Ascending aorta (tissue), 2 donors: ENCODE measurements around the gene CCDC88A. TPM values are rescaled to one million over a fixed set of nuclear protein-coding genes. Genes with fewer than 3 reads are reported as not detected.

Experiments used
- DNase-seq, 2 donors: peaks; one replicate each; pipeline ENCODE4 v3.0.0-alpha.2; 2019; ENCODE audit warnings: low spot score in 2 of 2
- H3K27ac ChIP-seq, 2 donors: fragments of 200-600 bp; sonication (generic); one replicate each; pipeline ENCODE4 v1.5.1; 2016 to 2017; ENCODE audit warnings: mild to moderate bottlenecking in 1 of 2
- H3K27me3 ChIP-seq: fragments of 200-600 bp; sonication (generic); one replicate; pipeline ENCODE4 v1.5.1; 2017
- H3K36me3 ChIP-seq, 2 donors: fragments of 200-600 bp; sonication (generic); one replicate each; pipeline ENCODE4 v1.5.1; 2016
- H3K4me1 ChIP-seq, 2 donors: fragments of 200-600 bp; sonication (generic); one replicate each; pipeline ENCODE4 v1.5.1; 2016 to 2017; ENCODE audit warnings: mild to moderate bottlenecking in 1 of 2
- H3K4me3 ChIP-seq, 2 donors: fragments of 200-600 bp; sonication (generic); one replicate each; pipeline ENCODE4 v1.5.1; 2016 to 2017; ENCODE audit warnings: mild to moderate bottlenecking in 1 of 2
- H3K9me3 ChIP-seq, 2 donors: fragments of 200-600 bp; sonication (generic); one replicate each; pipeline ENCODE4 v1.5.1; 2016
- CTCF ChIP-seq, 3 experiments: fragments of 200-600 bp in 2 of 3; fragments of 450-650 bp in 1 of 3; sonication (generic) in 2 of 3; IDR thresholded peaks; one replicate each; pipeline ENCODE4 v1.5.1; 2016 to 2019; ENCODE audit warnings: antibody characterized with exemption in 3 of 3, mild to moderate bottlenecking in 1 of 3, moderate library complexity in 1 of 3
- intact Hi-C: fragments of 100-400 bp; cut with DNase I; formaldehyde crosslinking; loops from one replicate; pipeline ENCODE4 v1.15.1; 2023
- total RNA-seq: library from RNA; depleted of rRNA; stranded (reverse); fragments of >200 nt; gene quantifications from one replicate; pipeline ENCODE4 v1.1.0, GENCODE V29; 2016

CCDC88A gene
- total RNA-seq, 1 donor from 2014 or later: 39.2 TPM

DNA sequence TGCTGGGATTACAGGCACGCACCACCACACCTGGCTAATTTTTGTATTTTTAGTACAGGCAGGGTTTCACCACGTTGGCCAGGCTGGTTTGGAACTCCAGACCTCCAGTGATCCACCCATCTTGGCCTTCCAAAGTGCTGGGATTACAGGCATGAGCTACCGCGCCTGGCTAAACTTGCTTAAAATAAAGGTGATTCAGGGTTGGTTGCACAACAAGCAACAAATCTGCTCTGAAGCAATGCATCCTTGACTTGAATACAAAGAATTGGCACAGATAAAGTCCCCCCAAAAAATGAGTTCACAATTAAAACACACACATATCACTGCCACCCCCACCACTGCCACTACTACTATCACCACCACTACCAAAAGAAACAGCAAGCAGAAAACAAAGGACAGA is 34.9 kb downstream of the CCDC88A start:
- TF ChIP-seq CTCF (IDR thresholded peaks at IDR 0.05): no peak
- H3K9me3 ChIP-seq: no peaks in the 10 kb centered on the region
- H3K27ac ChIP-seq: no peak overlapping the region
- no peak overlapping the region for H3K4me3 ChIP-seq
- H3K27me3 ChIP-seq: no peaks in the 10 kb centered on the region
- no peak for DNase-seq
- no peaks in the 10 kb centered on the region for H3K4me1 ChIP-seq
- intact Hi-C loops: no loop called here
- no peaks in the 10 kb centered on the region for H3K36me3 ChIP-seq

GRCh38 chr2:55371376-55371775 is 48.3 kb downstream of the CCDC88A start:
- Histone ChIP-seq H3K9me3 (no peaks in the 10 kb centered on the region), H3K36me3 (no peaks in the 10 kb centered on the region), H3K4me3 (no peak overlapping the region), H3K27ac (no peak overlapping the region), H3K4me1 (no peaks in the 10 kb centered on the region), H3K27me3 (no peaks in the 10 kb centered on the region)
- intact Hi-C loops: no loop called here
- TF ChIP-seq CTCF (IDR thresholded peaks at IDR 0.05): no peak
- DNase-seq: no peak

DNA sequence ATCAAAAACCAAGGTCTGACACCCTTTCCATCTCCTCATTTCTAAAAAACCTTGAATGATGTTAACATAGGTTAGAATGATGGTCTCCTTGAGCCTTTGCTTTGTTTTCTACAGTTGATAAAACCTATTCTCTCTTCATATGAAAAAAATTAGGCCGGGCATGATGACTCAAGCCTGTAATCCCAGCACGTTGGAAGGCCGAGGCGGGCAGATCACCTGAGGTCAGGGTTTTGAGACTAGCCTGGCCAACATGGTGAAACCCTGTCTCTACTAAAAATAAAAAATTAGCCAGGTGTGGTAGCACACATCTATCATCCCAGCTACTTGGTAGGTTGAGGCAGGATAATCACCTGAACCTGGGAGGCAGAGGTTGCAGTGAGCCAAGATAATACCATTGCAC is 49.4 kb downstream of the CCDC88A start:
- H3K27me3 ChIP-seq: no peaks in the 10 kb centered on the region
- TF ChIP-seq CTCF (IDR thresholded peaks at IDR 0.05): no peak
- intact Hi-C loops: no loop called here
- no peak overlapping the region for H3K4me3 ChIP-seq
- H3K9me3 ChIP-seq: no peaks in the 10 kb centered on the region
- H3K36me3 ChIP-seq: no peaks in the 10 kb centered on the region
- no peak for DNase-seq
- H3K27ac ChIP-seq: no peak overlapping the region
- peaks cover 0 to 1% of the 10 kb centered on the region in 2 donors for H3K4me1 ChIP-seq

- intact Hi-C loops: loop anchor here (10.0 kb wide), 1 partner anchor 249 kb away; the partner anchor contains the start of gene PPP4R3B
- no peak for TF ChIP-seq CTCF (IDR thresholded peaks at IDR 0.05)
- H3K4me1 ChIP-seq: peaks cover 0 to 17% of the 10 kb centered on the region in 2 donors
- no peaks in the 10 kb centered on the region for H3K36me3 ChIP-seq
- no peaks in the 10 kb centered on the region for H3K9me3 ChIP-seq
- H3K4me3 ChIP-seq: no peak overlapping the region
- H3K27ac ChIP-seq: peak overlapping the region; percentile 10 to 30
- DNase-seq: no peak
- no peaks in the 10 kb centered on the region for H3K27me3 ChIP-seq
Observed at GRCh38 chr2:55365303-55365702, 54.4 kb downstream of the CCDC88A start.

GRCh38 chr2:55364189-55365055 is 55.2 kb downstream of the CCDC88A start:
- DNase-seq: peak in 1 of 2 donors; percentile 85
- intact Hi-C loops: loop anchor here (1.0 to 10.0 kb wide), 3 partner anchors 55 to 250 kb away; partner anchors contain the start of genes CCDC88A and PPP4R3B
- Histone ChIP-seq H3K4me3 (no peak overlapping the region), H3K9me3 (no peaks in the 10 kb centered on the region), H3K27me3 (no peaks in the 10 kb centered on the region), H3K36me3 (no peaks in the 10 kb centered on the region), H3K27ac (peak overlapping the region; percentile 10 to 54), H3K4me1 (peaks cover 0 to 17% of the 10 kb centered on the region in 2 donors)
- no peak for TF ChIP-seq CTCF (IDR thresholded peaks at IDR 0.05)
